Measurements from ENCODE around the gene LIPC. TPM values are rescaled to one million over a fixed set of nuclear protein-coding genes. Genes with fewer than 3 reads are reported as not detected.

Gene LIPC
- total and polyA plus RNA-seq, 10 of the 15 experiments (the other 5 are each of a cell fraction or from before 2014, with no cell fraction given) = 0.06 to 0.31 (median 0.16) TPM; not detected in 1

DNA sequence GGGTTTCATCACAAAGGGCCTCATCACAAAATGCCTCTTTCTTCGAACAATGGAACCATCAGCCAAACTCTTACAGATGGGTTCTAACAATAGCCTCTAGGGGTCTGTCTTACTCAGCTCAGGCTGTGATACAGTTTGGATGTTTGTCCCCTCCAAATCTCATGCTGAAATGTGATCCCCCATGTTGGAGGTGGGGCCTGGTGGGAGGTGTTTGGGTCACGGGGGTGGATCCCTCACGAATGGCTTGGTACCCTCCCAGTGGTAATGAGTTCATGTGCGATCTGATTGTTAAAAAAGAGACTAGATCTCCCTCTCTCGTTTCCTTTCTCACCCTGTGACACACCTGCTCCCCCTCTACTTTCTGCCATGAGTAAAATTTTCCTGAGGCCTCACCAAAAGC lies 47.9 kb upstream of the LIPC start:
- ATAC-seq (peak; percentile 21; the same call in 1 of the 3 replicates), FAIRE-seq (peak; percentile 18), DNase-seq (ENCODE audit: low read depth, low spot score) (no peak)
- Histone ChIP-seq H3K9me3 (replicated peaks; ENCODE audit: control insufficient read depth, insufficient read depth, low read length) (no peaks in the 10 kb centered on the region), H3K4me1 (ENCODE audit: control insufficient read depth, insufficient read depth, low read length) (no peaks in the 10 kb centered on the region), H3K27me3 (replicated peaks in 1 of 2; ENCODE audit: control insufficient read depth in 2 of 2, insufficient read depth in 2 of 2, low read length in 1 of 2) (no peaks in the 10 kb centered on the region), H3K4me2 (ENCODE audit: control insufficient read depth, insufficient read depth) (no peak overlapping the region; the same call in 1 of the 2 replicates), H3K79me2 (ENCODE audit: control insufficient read depth, insufficient read depth, low read length) (no peaks in the 10 kb centered on the region), H3K36me3 (ENCODE audit: control insufficient read depth in 2 of 2, insufficient read depth in 2 of 2, low read length in 1 of 2) (no peaks in the 10 kb centered on the region), H4K20me1 (ENCODE audit: control insufficient read depth, insufficient read depth) (no peaks in the 10 kb centered on the region), H2AFZ (ENCODE audit: control insufficient read depth, low read depth, low read length) (no peak overlapping the region), H3K9ac (ENCODE audit: control insufficient read depth, insufficient read depth, low read length) (no peak overlapping the region), H3K27ac (ENCODE audit: control insufficient read depth, insufficient read depth) (no peak overlapping the region), H3K4me3 (no peak overlapping the region)
- ChIA-PET SMC1A (ENCODE audit: uncharacterized antibody, unreplicated experiment) (interaction anchor here (1.1 to 1.4 kb wide), 2 partner anchors 13 to 51 kb away, joined by 3 read pairs; no protein-coding TSS in a partner anchor), POLR2A (interaction anchor here (0.9 kb wide), 1 partner anchor 9 kb away, joined by 3 read pairs; no protein-coding TSS in a partner anchor), CTCF (interaction anchor here (1.2 kb wide), 1 partner anchor 388 kb away, joined by 3 read pairs; the partner anchor contains the start of gene MINDY2), RAD21 (ENCODE audit: unreplicated experiment) (interaction anchor here (0.8 to 1.2 kb wide), 2 partner anchors 37 to 51 kb away, joined by 3 read pairs; no protein-coding TSS in a partner anchor)
- in situ Hi-C loops (cut with MboI) = no loop called here
- TF ChIP-seq, protein P1, sequence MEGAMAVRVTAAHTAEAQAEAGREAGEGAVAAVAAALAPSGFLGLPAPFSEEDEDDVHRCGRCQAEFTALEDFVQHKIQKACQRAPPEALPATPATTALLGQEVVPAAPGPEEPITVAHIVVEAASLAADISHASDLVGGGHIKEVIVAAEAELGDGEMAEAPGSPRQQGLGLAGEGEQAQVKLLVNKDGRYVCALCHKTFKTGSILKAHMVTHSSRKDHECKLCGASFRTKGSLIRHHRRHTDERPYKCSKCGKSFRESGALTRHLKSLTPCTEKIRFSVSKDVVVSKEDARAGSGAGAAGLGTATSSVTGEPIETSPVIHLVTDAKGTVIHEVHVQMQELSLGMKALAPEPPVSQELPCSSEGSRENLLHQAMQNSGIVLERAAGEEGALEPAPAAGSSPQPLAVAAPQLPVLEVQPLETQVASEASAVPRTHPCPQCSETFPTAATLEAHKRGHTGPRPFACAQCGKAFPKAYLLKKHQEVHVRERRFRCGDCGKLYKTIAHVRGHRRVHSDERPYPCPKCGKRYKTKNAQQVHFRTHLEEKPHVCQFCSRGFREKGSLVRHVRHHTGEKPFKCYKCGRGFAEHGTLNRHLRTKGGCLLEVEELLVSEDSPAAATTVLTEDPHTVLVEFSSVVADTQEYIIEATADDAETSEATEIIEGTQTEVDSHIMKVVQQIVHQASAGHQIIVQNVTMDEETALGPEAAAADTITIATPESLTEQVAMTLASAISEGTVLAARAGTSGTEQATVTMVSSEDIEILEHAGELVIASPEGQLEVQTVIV (IDR thresholded peaks at IDR 0.05; ENCODE audit: borderline replicate concordance, partially characterized antibody) = no peak
- TF ChIP-seq, protein P2, sequence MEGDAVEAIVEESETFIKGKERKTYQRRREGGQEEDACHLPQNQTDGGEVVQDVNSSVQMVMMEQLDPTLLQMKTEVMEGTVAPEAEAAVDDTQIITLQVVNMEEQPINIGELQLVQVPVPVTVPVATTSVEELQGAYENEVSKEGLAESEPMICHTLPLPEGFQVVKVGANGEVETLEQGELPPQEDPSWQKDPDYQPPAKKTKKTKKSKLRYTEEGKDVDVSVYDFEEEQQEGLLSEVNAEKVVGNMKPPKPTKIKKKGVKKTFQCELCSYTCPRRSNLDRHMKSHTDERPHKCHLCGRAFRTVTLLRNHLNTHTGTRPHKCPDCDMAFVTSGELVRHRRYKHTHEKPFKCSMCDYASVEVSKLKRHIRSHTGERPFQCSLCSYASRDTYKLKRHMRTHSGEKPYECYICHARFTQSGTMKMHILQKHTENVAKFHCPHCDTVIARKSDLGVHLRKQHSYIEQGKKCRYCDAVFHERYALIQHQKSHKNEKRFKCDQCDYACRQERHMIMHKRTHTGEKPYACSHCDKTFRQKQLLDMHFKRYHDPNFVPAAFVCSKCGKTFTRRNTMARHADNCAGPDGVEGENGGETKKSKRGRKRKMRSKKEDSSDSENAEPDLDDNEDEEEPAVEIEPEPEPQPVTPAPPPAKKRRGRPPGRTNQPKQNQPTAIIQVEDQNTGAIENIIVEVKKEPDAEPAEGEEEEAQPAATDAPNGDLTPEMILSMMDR (IDR thresholded peaks at IDR 0.05 in 2 of 3, conservative IDR thresholded peaks at IDR 0.05 in 1 of 3; ENCODE audit: control insufficient read depth in 2 of 3, extremely low read depth in 1 of 3, insufficient read depth in 1 of 3, low read depth in 3 of 3, low read length in 3 of 3) = 0 out of 6 replicates have a peak, but pooled peaks of 1 of the 3 experiments have one; percentile 5
- TF ChIP-seq YBX1 (IDR thresholded peaks at IDR 0.05) = no peak
- 33% methylated on average over 5 of the region's 5 CpGs for WGBS (ENCODE audit: insufficient coverage, insufficient replicate concordance, low lambda C conversion rate, missing lambda C conversion rate)
- intact Hi-C loops (cut with micrococcal nuclease; ENCODE audit: unreplicated experiment) = no loop called here
- BruUV-seq (replicated peaks) = no TSS peak

All from GM12878 (cell line).